Measurements from ENCODE around the gene ANTXR2. TPM values are rescaled to one million over a fixed set of nuclear protein-coding genes. Genes with fewer than 3 reads are reported as not detected.

ANTXR2 gene
- total and polyA plus RNA-seq, 9 of the 15 experiments (the other 6 are each of a cell fraction or from before 2014, with no cell fraction given) = 10.1 to 83.8 (median 60.3) TPM

DNA sequence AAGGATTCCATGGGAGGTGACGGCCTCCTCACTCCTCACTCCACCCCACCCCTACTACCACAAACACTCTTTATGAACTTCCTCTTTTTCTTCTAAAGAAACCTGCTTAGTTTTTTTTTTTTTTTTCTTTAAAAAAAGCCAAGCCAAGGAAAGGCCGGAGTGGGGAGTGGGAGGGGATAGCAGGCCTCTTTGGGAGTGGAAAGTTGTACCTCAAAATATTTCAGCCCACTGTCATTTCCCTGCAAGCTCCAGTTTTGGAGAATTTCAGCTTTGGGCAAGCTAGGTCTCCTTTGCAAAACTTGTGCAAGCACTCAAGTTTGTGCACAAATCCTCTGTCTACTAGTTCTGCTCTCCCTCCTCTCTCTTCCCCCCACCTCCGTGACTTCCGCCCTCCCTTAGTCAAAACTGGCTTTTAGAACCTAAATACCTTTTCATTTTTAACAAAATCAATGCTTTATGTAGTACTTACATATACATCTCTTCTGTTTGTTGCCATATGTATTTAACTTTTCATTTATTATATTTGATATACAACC lies 512 bp upstream of the ANTXR2 start:
- H3K9me1 ChIP-seq (ENCODE audit: control insufficient read depth, insufficient read depth, low read length) = no peaks in the 10 kb centered on the region
- BruUV-seq (replicated peaks) = no TSS peak
- H4K20me1 ChIP-seq (replicated peaks; ENCODE audit: control insufficient read depth, insufficient read depth, low read length) = no peaks in the 10 kb centered on the region
- ChIA-PET CTCF (ENCODE audit: low intra/inter-chr PET ratio) (interaction anchor here (0.6 kb wide), 1 partner anchor 254 kb away, joined by 4 read pairs; no protein-coding TSS in a partner anchor), POLR2A (interaction anchor here (0.7 to 1.8 kb wide), 5 partner anchors 9 to 106 kb away, joined by 3 to 10 read pairs (median 4); no protein-coding TSS in a partner anchor)
- no peak for FAIRE-seq
- WGBS (ENCODE audit: insufficient coverage, low coverage, missing lambda C conversion rate) = 3% methylated on average over 4 of the region's 4 CpGs
- H3K4me2 ChIP-seq (ENCODE audit: insufficient read depth, low read length) = peak overlapping the region; percentile 76
- DNase-seq (ENCODE audit: extremely low read depth in 1 of 4, low spot score in 3 of 4) = peak in 1 of 4 experiments; percentile 74
- peak overlapping the region; percentile 89 for H3K4me3 ChIP-seq
- peaks cover 12 to 27% of the 10 kb centered on the region in 2 experiments; a peak in 4 of 5 replicates for H3K4me1 ChIP-seq (replicated peaks in 1 of 2; ENCODE audit: control insufficient read depth in 2 of 2, insufficient read depth in 2 of 2, low read length in 2 of 2)
- intact Hi-C loops (cut with micrococcal nuclease) = loop anchor here (1.0 to 5.0 kb wide), 5 partner anchors 53 to 264 kb away; partner anchors contain the start of gene CFAP299
- no peaks in the 10 kb centered on the region for H3K9me3 ChIP-seq (replicated peaks; ENCODE audit: control insufficient read depth, insufficient read depth, low read depth, low read length)
- H2AFZ ChIP-seq (ENCODE audit: low read depth, low read length) = peak overlapping the region; percentile 95
- H3K9ac ChIP-seq (ENCODE audit: insufficient read depth in 1 of 2, low read depth in 2 of 2, low read length in 2 of 2) = peak overlapping the region; percentile 77 to 96; a peak in 3 of 4 replicates
- ATAC-seq = peak; percentile 63
- H3K27ac ChIP-seq (ENCODE audit: extremely low read depth, low read depth, low read length) = peak overlapping the region; percentile 87
- peaks cover 24% of the 10 kb centered on the region; the same call in 1 of the 3 replicates for H3K36me3 ChIP-seq (ENCODE audit: control insufficient read depth, insufficient read depth, low read length)
- H3K79me2 ChIP-seq (ENCODE audit: control insufficient read depth, insufficient read depth, low read length) = peaks cover 44% of the 10 kb centered on the region
- in situ Hi-C loops (cut with MboI) = no loop called here
- no peaks in the 10 kb centered on the region for H3K27me3 ChIP-seq (ENCODE audit: control insufficient read depth in 2 of 2, insufficient read depth in 2 of 2, low read length in 2 of 2)
- TF ChIP-seq ZNF79 (CRISPR knock-in tag; IDR thresholded peaks at IDR 0.05; ENCODE audit: low read depth) = no peak
- 0 out of 4 replicates have a peak, but pooled peaks of 1 of the 2 experiments have one; percentile 3 for TF ChIP-seq HDAC1 (IDR thresholded peaks at IDR 0.05)
- peak; percentile 48; the same call in 1 of the 2 replicates for TF ChIP-seq SMARCC2 (IDR thresholded peaks at IDR 0.05; ENCODE audit: low read depth)
- TF ChIP-seq NCOA2 (IDR thresholded peaks at IDR 0.05; ENCODE audit: partially characterized antibody in 2 of 2) = peak in 1 of 2 experiments; percentile 22
- peak; percentile 83 for TF ChIP-seq ZNF589 (CRISPR knock-in tag; IDR thresholded peaks at IDR 0.05; ENCODE audit: low read depth)
- TF ChIP-seq, protein P1, sequence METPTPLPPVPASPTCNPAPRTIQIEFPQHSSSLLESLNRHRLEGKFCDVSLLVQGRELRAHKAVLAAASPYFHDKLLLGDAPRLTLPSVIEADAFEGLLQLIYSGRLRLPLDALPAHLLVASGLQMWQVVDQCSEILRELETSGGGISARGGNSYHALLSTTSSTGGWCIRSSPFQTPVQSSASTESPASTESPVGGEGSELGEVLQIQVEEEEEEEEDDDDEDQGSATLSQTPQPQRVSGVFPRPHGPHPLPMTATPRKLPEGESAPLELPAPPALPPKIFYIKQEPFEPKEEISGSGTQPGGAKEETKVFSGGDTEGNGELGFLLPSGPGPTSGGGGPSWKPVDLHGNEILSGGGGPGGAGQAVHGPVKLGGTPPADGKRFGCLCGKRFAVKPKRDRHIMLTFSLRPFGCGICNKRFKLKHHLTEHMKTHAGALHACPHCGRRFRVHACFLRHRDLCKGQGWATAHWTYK (CRISPR knock-in tag; IDR thresholded peaks at IDR 0.05) = no peak
- no peak for TF ChIP-seq EWSR1 (IDR thresholded peaks at IDR 0.05; ENCODE audit: borderline replicate concordance, low read depth, partially characterized antibody)
- no peak for TF ChIP-seq ZBTB17 (CRISPR knock-in tag; IDR thresholded peaks at IDR 0.05)
- TF ChIP-seq DPF2 (IDR thresholded peaks at IDR 0.05) = peak; percentile 10; the same call in 1 of the 2 replicates
- TF ChIP-seq, protein P2, sequence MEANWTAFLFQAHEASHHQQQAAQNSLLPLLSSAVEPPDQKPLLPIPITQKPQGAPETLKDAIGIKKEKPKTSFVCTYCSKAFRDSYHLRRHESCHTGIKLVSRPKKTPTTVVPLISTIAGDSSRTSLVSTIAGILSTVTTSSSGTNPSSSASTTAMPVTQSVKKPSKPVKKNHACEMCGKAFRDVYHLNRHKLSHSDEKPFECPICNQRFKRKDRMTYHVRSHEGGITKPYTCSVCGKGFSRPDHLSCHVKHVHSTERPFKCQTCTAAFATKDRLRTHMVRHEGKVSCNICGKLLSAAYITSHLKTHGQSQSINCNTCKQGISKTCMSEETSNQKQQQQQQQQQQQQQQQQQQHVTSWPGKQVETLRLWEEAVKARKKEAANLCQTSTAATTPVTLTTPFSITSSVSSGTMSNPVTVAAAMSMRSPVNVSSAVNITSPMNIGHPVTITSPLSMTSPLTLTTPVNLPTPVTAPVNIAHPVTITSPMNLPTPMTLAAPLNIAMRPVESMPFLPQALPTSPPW (CRISPR knock-in tag; IDR thresholded peaks at IDR 0.05) = peak; percentile 72
- 0 out of 2 replicates have a peak, but pooled peaks have one; percentile 41 for TF ChIP-seq EHMT2 (IDR thresholded peaks at IDR 0.05)
- TF ChIP-seq ARHGAP35 (IDR thresholded peaks at IDR 0.05; ENCODE audit: partially characterized antibody) = no peak
- TF ChIP-seq, protein P3, sequence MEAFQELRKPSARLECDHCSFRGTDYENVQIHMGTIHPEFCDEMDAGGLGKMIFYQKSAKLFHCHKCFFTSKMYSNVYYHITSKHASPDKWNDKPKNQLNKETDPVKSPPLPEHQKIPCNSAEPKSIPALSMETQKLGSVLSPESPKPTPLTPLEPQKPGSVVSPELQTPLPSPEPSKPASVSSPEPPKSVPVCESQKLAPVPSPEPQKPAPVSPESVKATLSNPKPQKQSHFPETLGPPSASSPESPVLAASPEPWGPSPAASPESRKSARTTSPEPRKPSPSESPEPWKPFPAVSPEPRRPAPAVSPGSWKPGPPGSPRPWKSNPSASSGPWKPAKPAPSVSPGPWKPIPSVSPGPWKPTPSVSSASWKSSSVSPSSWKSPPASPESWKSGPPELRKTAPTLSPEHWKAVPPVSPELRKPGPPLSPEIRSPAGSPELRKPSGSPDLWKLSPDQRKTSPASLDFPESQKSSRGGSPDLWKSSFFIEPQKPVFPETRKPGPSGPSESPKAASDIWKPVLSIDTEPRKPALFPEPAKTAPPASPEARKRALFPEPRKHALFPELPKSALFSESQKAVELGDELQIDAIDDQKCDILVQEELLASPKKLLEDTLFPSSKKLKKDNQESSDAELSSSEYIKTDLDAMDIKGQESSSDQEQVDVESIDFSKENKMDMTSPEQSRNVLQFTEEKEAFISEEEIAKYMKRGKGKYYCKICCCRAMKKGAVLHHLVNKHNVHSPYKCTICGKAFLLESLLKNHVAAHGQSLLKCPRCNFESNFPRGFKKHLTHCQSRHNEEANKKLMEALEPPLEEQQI (IDR thresholded peaks at IDR 0.05) = 0 out of 2 replicates have a peak, but pooled peaks have one; percentile 3
- TF ChIP-seq, protein P4, sequence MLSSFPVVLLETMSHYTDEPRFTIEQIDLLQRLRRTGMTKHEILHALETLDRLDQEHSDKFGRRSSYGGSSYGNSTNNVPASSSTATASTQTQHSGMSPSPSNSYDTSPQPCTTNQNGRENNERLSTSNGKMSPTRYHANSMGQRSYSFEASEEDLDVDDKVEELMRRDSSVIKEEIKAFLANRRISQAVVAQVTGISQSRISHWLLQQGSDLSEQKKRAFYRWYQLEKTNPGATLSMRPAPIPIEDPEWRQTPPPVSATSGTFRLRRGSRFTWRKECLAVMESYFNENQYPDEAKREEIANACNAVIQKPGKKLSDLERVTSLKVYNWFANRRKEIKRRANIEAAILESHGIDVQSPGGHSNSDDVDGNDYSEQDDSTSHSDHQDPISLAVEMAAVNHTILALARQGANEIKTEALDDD (IDR thresholded peaks at IDR 0.05) = peak; percentile 47
- TF ChIP-seq ZNF165 (CRISPR knock-in tag; IDR thresholded peaks at IDR 0.05; ENCODE audit: borderline replicate concordance) = no peak

Measured in K562 (cell line).